GM10266 (cell line): ENCODE results near the gene RPL36.
A peak's percentile ranks its signal among the peaks of the same experiment; 100 is the strongest.
"Not testable (repeated sequence)": the region's sequence is repeated elsewhere in the genome, so short reads cannot be mapped to it uniquely, and the experiment has no call there.

Experiments
- DNase-seq: peaks from one replicate; pipeline ENCODE4 v3.0.0; 2012; ENCODE audit errors: extremely low spot score
- TF ChIP-seq, protein P1 (sequence below): IDR thresholded peaks from 2 replicates; pipeline ENCODE4 v1.5.1; 2012; ENCODE audit warnings: mild to moderate bottlenecking, low read depth; ENCODE audit not compliant: control insufficient read depth, insufficient read depth; ENCODE audit errors: missing control alignments

RPL36 gene

DNA sequence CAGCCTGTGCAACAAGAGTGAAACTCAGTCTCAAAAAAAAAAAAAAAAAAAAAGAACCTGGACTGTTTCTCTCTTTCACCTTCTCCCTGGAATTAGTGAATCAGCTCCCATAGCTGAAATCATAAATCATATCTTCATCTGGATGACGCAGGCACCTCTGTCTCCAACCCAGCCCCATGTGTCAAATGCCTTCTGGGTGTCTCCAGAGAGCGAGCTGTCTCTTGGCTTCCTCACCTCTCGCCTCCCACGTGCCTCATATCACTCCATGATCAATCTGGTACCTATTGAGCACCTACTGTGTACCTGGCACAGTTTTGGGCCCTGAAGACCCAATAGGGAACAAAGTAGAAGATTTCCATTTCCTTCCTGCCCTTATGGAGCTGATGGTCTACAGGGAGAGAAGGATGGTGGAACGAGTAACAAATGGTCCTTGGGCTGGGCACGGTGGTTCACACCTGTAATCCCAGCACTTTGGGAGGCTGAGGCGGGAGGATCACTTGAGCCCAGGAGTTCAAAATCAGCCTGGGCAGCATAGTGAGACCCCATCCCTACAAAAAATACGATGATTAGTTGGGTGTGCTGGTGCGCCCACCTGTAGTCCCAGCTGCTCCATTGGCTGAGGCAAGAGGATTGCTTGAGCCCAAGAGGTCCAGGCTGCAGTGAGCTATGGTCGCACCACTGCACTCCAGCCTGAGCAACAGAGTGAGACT is 6.8 kb upstream of the RPL36 start:
- no peak for DNase-seq
- TF ChIP-seq, protein P1, sequence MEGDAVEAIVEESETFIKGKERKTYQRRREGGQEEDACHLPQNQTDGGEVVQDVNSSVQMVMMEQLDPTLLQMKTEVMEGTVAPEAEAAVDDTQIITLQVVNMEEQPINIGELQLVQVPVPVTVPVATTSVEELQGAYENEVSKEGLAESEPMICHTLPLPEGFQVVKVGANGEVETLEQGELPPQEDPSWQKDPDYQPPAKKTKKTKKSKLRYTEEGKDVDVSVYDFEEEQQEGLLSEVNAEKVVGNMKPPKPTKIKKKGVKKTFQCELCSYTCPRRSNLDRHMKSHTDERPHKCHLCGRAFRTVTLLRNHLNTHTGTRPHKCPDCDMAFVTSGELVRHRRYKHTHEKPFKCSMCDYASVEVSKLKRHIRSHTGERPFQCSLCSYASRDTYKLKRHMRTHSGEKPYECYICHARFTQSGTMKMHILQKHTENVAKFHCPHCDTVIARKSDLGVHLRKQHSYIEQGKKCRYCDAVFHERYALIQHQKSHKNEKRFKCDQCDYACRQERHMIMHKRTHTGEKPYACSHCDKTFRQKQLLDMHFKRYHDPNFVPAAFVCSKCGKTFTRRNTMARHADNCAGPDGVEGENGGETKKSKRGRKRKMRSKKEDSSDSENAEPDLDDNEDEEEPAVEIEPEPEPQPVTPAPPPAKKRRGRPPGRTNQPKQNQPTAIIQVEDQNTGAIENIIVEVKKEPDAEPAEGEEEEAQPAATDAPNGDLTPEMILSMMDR, result no peak

DNA sequence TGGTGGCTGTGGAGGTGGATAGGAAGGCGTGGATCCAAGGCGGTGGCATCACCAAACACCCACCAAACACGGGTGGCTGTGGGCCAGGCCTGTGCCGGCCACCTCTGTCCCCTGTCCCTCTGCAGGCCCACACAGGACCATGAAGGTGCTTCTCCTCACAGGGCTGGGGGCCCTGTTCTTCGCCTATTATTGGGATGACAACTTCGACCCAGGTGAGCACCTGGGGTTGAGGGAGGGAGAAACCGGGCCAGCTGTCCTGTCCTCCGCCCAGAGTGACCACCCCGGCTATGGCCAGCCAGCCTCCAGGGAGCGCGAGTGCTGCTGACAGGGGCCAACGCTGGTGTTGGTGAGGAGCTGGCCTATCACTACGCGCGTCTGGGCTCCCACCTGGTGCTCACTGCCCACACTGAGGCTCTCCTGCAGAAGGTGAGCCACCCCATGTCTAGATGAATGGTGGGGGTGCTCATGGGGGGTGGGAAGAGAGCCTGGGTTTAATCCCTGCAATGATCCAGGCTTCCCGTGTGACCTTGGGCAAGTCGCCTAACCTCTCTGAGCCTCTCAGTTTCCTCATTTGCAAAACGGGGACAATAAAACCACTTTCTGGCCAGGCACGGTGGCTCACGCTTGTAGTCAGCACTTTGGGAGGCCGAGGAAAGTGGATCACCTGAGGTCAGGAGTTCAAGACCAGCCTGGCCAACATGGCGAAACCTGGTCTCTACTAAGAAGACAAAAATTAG is 5.2 kb upstream of the RPL36 start:
- TF ChIP-seq, protein P1, result no peak
- no peak for DNase-seq

DNA sequence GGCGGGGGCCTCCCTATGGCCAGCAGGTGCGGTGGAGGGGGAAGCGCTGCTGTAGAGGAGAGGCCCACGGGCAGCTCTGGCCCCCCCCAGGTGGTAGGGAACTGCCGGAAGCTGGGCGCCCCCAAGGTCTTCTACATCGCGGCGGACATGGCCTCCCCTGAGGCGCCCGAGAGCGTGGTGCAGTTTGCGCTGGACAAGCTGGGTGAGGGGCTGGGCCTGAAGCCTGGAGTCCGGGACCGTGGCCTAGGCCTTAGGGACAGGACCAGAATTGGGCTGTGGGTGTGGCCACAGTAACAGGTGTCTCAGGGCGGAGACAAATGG is 3.8 kb upstream of the RPL36 start:
- DNase-seq, result no peak
- TF ChIP-seq, protein P1, result no peak

DNA sequence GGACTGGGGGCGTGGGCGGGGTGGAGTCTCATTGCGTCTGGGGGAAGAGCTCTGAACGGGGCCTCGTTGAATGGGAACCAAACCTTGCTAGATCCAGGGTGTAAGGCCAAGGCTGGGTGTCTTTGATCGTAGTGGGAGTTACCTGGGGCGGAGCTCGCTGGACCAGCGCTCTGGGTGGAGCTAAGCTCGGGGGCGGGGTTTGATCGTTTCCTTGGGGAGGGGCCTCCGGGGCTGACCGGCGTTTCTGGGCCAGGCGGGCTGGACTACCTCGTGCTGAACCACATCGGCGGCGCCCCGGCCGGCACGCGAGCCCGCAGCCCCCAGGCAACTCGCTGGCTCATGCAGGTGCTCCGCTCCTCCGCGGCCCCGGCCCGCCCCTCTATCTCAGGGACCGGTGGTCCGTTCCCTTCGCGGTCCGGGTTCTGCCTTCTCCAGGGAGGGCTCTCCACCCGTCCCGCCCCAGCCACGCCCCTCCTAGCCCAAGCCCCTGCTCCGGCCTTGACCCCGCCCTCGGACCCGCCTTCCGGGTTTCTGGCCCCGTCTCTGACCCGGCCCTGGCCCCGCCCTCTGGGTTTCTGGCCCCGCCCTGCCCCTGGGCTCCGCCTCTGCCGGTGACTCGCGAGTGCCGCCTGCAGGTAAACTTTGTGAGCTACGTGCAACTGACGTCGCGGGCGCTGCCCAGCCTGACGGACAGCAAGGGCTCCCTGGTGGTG is 3.3 kb upstream of the RPL36 start:
- peak; percentile 100 for DNase-seq
- TF ChIP-seq, protein P1, result peak; percentile 97

DNA sequence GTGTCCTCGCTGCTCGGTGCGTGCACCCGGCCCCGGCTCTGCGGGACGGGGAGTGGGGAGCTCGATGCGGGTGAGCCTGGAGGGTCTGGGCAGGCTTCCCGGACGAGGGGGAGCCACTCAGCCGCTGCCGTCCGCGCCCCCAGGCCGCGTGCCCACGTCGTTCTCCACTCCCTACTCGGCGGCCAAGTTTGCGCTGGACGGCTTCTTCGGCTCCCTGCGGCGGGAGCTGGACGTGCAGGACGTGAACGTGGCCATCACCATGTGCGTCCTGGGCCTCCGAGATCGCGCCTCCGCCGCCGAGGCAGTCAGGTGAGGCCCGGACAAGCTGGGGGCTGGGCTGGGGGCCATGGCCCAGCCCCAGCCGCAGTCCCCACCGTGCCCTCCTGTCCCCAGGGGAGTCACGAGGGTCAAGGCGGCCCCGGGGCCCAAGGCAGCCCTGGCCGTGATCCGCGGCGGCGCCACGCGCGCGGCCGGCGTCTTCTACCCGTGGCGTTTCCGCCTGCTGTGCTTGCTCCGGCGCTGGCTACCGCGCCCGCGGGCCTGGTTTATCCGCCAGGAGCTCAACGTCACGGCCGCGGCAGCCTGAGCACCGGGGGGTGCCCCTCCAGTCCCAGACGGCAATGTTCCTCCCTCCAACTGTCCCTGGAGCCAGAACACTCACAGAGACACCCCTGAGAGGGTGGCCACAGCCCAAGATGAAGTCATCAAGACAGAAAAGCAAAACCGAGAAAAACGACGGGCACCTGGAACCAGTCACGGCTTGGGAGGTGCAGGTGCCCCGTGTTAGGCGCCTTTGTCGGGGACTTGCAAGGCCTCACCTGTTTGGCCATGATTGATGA is 2.5 kb upstream of the RPL36 start:
- TF ChIP-seq, protein P1, result no peak
- DNase-seq, result no peak

DNA sequence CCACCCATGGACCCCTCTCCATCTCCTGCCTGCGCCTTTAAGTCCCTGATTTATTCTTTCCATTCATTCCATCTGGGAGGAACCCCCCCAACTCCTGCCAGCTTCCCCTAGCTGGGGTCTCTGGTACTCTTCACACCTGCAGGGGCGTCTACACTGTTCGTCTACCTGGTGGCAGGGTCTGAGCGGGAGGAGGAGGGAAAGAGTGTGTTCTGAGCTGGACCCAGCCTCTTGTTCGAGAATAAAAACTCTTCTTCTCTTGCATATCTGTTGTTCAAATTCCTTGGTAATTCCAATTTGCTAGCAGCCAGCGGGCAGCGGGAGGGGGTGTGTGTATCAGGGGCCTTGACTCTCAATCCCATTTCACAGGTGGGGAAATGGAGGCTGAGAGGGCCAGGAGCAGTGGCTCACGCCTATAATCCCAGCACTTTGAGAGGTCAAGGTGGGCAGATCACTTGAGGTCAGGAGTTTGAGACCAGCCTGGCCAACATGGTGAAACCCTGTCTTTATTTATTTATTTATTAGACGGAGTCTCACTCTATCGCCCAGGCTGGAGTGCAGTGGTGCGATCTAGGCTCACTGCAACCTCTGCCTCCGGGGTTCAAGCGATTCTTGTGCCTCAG is 1.7 kb upstream of the RPL36 start:
- not testable (repeated sequence) for DNase-seq

DNA sequence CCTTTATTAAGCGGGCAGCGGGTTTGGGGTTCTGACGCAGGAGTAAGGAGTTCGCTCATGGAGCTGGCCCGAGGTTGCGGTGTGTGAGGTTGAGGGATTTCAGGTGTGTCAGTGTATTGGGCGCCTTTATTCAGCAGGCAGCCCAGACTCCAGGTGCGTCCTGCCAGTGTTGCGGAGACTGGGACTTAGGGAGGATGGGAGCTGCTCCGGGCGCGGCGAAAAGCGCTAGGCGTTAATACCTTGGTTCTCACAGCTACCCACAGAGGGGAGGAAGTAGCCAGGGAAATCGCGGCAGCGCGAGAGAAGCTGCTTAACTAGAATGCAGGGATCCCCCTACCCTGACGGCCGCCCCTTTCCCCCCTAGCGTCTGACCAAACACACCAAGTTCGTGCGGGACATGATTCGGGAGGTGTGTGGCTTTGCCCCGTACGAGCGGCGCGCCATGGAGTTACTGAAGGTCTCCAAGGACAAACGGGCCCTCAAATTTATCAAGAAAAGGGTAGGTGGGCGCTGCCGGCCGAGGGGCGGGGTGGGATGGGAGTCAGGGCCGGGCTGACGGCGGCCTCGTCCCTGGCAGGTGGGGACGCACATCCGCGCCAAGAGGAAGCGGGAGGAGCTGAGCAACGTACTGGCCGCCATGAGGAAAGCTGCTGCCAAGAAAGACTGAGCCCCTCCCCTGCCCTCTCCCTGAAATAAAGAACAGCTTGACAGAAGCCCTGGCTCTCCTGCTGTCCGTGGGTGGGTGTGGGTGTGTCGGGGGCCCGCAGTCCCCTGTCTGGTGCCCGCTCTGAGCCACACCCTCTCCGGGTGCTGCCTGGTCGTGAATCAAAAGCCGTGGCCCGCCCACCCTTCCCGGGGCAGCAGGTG is 1.1 kb downstream of the RPL36 start:
- TF ChIP-seq, protein P1, result no peak
- no peak for DNase-seq
